T-helper 1 cell treated with Interleukin-12 subunit alpha and Interleukin-12 subunit beta and Interleukin-4 antibody, amounts not matched to agents 30 ng/mL and 1 ng/mL, for 36 hours (primary cell): ENCODE data around the gene DMRT1. TPM values are rescaled to one million over a fixed set of nuclear protein-coding genes. Genes with fewer than 3 reads are reported as not detected.
"Not testable (repeated sequence)": the region's sequence is repeated elsewhere in the genome, so short reads cannot be mapped to it uniquely, and the experiment has no call there.

ENCODE experiments used
- intact Hi-C: fragments of 100-400 bp; cut with micrococcal nuclease; formaldehyde crosslinking; loops from one replicate; pipeline ENCODE4 v1.15.1; 2024
- total RNA-seq: library from RNA; stranded (reverse); gene quantifications from 2 replicates; pipeline ENCODE4 v1.2.3, GENCODE V29; 2022

DMRT1 gene
- total RNA-seq, 1 donor from 2014 or later: not detected

GRCh38 chr9:982394-983230 lies 141.1 kb downstream of the DMRT1 start:
- intact Hi-C loops: no loop called here

GRCh38 chr9:994005-994404 lies 152.5 kb downstream of the DMRT1 start:
- intact Hi-C loops: no loop called here

GRCh38 chr9:995192-995591 lies 153.7 kb downstream of the DMRT1 start:
- intact Hi-C loops: no loop called here

- intact Hi-C loops: no loop called here
Observed at GRCh38 chr9:995781-996180, 154.3 kb downstream of the DMRT1 start.

GRCh38 chr9:998299-999110 lies 157.0 kb downstream of the DMRT1 start:
- intact Hi-C loops: not testable (repeated sequence)

GRCh38 chr9:1001838-1002237 lies 160.3 kb downstream of the DMRT1 start:
- intact Hi-C loops: no loop called here

- intact Hi-C loops: no loop called here
Observed at GRCh38 chr9:1002678-1003077, 161.2 kb downstream of the DMRT1 start.

GRCh38 chr9:1005043-1005667 lies 163.7 kb downstream of the DMRT1 start:
- intact Hi-C loops: loop anchor here (1.0 kb wide), 2 partner anchors 112 to 392 kb away; no protein-coding TSS in a partner anchor

- intact Hi-C loops: no loop called here
Observed at GRCh38 chr9:1007312-1007711, 165.8 kb downstream of the DMRT1 start.

- intact Hi-C loops: no loop called here
Observed at GRCh38 chr9:1008216-1008615, 166.7 kb downstream of the DMRT1 start.

- intact Hi-C loops: loop anchor here (1.0 kb wide), 2 partner anchors 116 to 396 kb away; no protein-coding TSS in a partner anchor
Observed at GRCh38 chr9:1009101-1009707, 167.7 kb downstream of the DMRT1 start.

GRCh38 chr9:1013021-1013420 lies 171.5 kb downstream of the DMRT1 start:
- intact Hi-C loops: no loop called here

GRCh38 chr9:1014225-1014624 lies 172.7 kb downstream of the DMRT1 start:
- intact Hi-C loops: no loop called here

- intact Hi-C loops: no loop called here
Observed at GRCh38 chr9:1014640-1015039, 173.1 kb downstream of the DMRT1 start.

GRCh38 chr9:1018121-1018520 lies 176.6 kb downstream of the DMRT1 start:
- intact Hi-C loops: loop anchor here (1.0 kb wide), 1 partner anchor 383 kb away; no protein-coding TSS in a partner anchor

Other genes with a start within 250 kb of the DMRT1 start
- gene DMRT3, start 135.0 kb downstream of the DMRT1 start, total RNA-seq: not detected in 2 replicates
- gene DMRT2, start 208.7 kb downstream of the DMRT1 start, total RNA-seq: 0.63 and 1.3 TPM in 2 replicates